Aorta (tissue), 5 donors: Measurements from ENCODE around the gene LBP. TPM values are rescaled to one million over a fixed set of nuclear protein-coding genes. Genes with fewer than 3 reads are reported as not detected.
"Not testable (repeated sequence)": the region's sequence is repeated elsewhere in the genome, so short reads cannot be mapped to it uniquely, and the experiment has no call there.

Experiments
- ATAC-seq: fragments of 200-7000 bp; cut with Tn5 transposase; one replicate; pipeline ENCODE4 v1.9.1; 2022; ENCODE audit warnings: moderate library complexity; ENCODE audit not compliant: low FRiP score
- DNase-seq, 2 donors: peaks; one replicate each; pipeline ENCODE4 v3.0.0-alpha.2; 2020
- H3K27ac ChIP-seq, 2 donors: one replicate each; pipeline ENCODE4 v1.5.1; 2013; ENCODE audit warnings: low read length in 2 of 2, mild to moderate bottlenecking in 2 of 2, moderate library complexity in 2 of 2, control low read depth in 1 of 2, inconsistent platforms in 1 of 2, low read depth in 1 of 2
- H3K27me3 ChIP-seq, 2 donors: one replicate each; pipeline ENCODE4 v1.6.1; 2013; ENCODE audit warnings: control low read depth in 1 of 2, low read length in 1 of 2, mild to moderate bottlenecking in 1 of 2, moderate library complexity in 1 of 2; ENCODE audit not compliant: insufficient read depth in 2 of 2, control insufficient read depth in 1 of 2
- H3K36me3 ChIP-seq, 2 donors: one replicate each; pipeline ENCODE4 v1.6.1; 2013; ENCODE audit warnings: control low read depth in 1 of 2, low read length in 1 of 2, mild to moderate bottlenecking in 1 of 2; ENCODE audit not compliant: insufficient read depth in 2 of 2, control insufficient read depth in 1 of 2
- H3K4me1 ChIP-seq, 2 donors: one replicate each; pipeline ENCODE4 v1.6.1; 2013; ENCODE audit warnings: low read length in 2 of 2, control low read depth in 1 of 2, mild to moderate bottlenecking in 1 of 2, moderate library complexity in 1 of 2; ENCODE audit not compliant: insufficient read depth in 2 of 2, control insufficient read depth in 1 of 2
- H3K4me3 ChIP-seq, 2 donors: one replicate each; pipeline ENCODE4 v1.5.1; 2013; ENCODE audit warnings: low read length in 2 of 2, control low read depth in 1 of 2, mild to moderate bottlenecking in 1 of 2
- H3K9me3 ChIP-seq: one replicate; pipeline ENCODE4 v1.6.1; 2013; ENCODE audit warnings: mild to moderate bottlenecking, low read length; ENCODE audit not compliant: control insufficient read depth
- WGBS, 2 donors: extraction: QIAGEN DNeasy Blood & Tissue Kit; methylation state at CpG; one replicate each; pipeline ENCODE4 v1.1.7; 2013; 5-methylcytosine and 5-hydroxymethylcytosine counted together
- intact Hi-C, 2 donors: fragments of 100-400 bp; cut with DNase I; formaldehyde crosslinking; loops; one replicate each; pipeline versions ENCODE4 v1.14.2 to v1.15.0; 2022
- polyA plus RNA-seq, 2 donors: library from polyadenylated mRNA; stranded (reverse); fragments of 200-250 nt; gene quantifications; one replicate each; pipeline ENCODE4 v1.2.3, GENCODE V29; 2013
- total RNA-seq, 2 donors: library from RNA; stranded (reverse); fragmentation: NEBNext Ultra II Directional; extraction: Animal tissue kit (Norgen Biotek cat#: 25700); gene quantifications; one replicate each; pipeline ENCODE4 v1.2.1, GENCODE V29; 2021
- donor health status: healthy with polysubstance abuse.
- donor health status: Bipolar disorder and iron deficiency.
- donor health status: DM: no; HTN: no; CAD: no.
- donor health status: DM: no; HTN: no; CAD: no.
- donor health status: DM: yes; HTN: yes; CAD: no.

The LBP gene
- total and polyA plus RNA-seq, 4 donors, result 0.20 to 7.8 (median 1.5) TPM

GRCh38 chr20:38314350-38314749 lies 31.9 kb upstream of the LBP start:
- H3K9me3 ChIP-seq, intact Hi-C loops, H3K27ac ChIP-seq, H3K4me1 ChIP-seq, ATAC-seq, DNase-seq, H3K27me3 ChIP-seq, H3K4me3 ChIP-seq, H3K36me3 ChIP-seq: not testable (repeated sequence)
- WGBS, 2 donors, result 93 to 94% methylated on average over 1 of the region's 1 CpG

- no peaks in the 10 kb centered on the region for H3K4me1 ChIP-seq
- intact Hi-C loops, result no loop called here
- DNase-seq (no peak), ATAC-seq (no peak)
- no peaks in the 10 kb centered on the region for H3K27me3 ChIP-seq
- WGBS, 2 donors, result 70 to 73% methylated on average over 5 of the region's 5 CpGs
- H3K4me3 ChIP-seq, result no peak overlapping the region
- no peaks in the 10 kb centered on the region for H3K9me3 ChIP-seq
- no peaks in the 10 kb centered on the region for H3K36me3 ChIP-seq
- no peak overlapping the region for H3K27ac ChIP-seq
Measured at GRCh38 chr20:38315290-38315966, 30.9 kb upstream of the LBP start.

- Histone ChIP-seq H3K27ac (no peak overlapping the region), H3K27me3 (no peaks in the 10 kb centered on the region), H3K36me3 (no peaks in the 10 kb centered on the region), H3K4me3 (no peak overlapping the region), H3K4me1 (no peaks in the 10 kb centered on the region), H3K9me3 (no peaks in the 10 kb centered on the region)
- no peak for DNase-seq
- no peak for ATAC-seq
- WGBS, 2 donors, result 94 to 97% methylated on average over 4 of the region's 4 CpGs
- intact Hi-C loops, result no loop called here
Measured at GRCh38 chr20:38316341-38316740, 29.9 kb upstream of the LBP start.

GRCh38 chr20:38317422-38317821 lies 28.9 kb upstream of the LBP start:
- H3K27ac ChIP-seq, result no peak overlapping the region
- no peaks in the 10 kb centered on the region for H3K36me3 ChIP-seq
- intact Hi-C loops, result no loop called here
- WGBS, 2 donors, result 86 to 87% methylated on average over 3 of the region's 3 CpGs
- H3K4me1 ChIP-seq, result no peaks in the 10 kb centered on the region
- no peaks in the 10 kb centered on the region for H3K27me3 ChIP-seq
- DNase-seq, result no peak
- no peak overlapping the region for H3K4me3 ChIP-seq
- no peaks in the 10 kb centered on the region for H3K9me3 ChIP-seq
- ATAC-seq, result no peak

- DNase-seq (no peak), ATAC-seq (no peak)
- Histone ChIP-seq H3K4me3 (no peak overlapping the region), H3K27me3 (no peaks in the 10 kb centered on the region), H3K9me3 (no peaks in the 10 kb centered on the region), H3K4me1 (no peaks in the 10 kb centered on the region), H3K36me3 (no peaks in the 10 kb centered on the region), H3K27ac (no peak overlapping the region)
- intact Hi-C loops, result loop anchor here in 1 of 2 donors (10.0 kb wide), 2 partner anchors 265 to 755 kb away; no protein-coding TSS in a partner anchor
- 74 to 79% methylated on average over 6 of the region's 6 CpGs for WGBS, 2 donors
Measured at GRCh38 chr20:38320221-38320620, 26.1 kb upstream of the LBP start.

- WGBS, 2 donors, result 1 to 2% methylated on average over 5 of the region's 5 CpGs
- H3K4me3 ChIP-seq, result no peak overlapping the region
- intact Hi-C loops, result loop anchor here in 1 of 2 donors (2.0 to 10.0 kb wide), 3 partner anchors 91 to 757 kb away; no protein-coding TSS in a partner anchor
- no peak overlapping the region for H3K27ac ChIP-seq
- no peaks in the 10 kb centered on the region for H3K36me3 ChIP-seq
- H3K9me3 ChIP-seq, result no peaks in the 10 kb centered on the region
- no peak for DNase-seq
- no peak for ATAC-seq
- no peaks in the 10 kb centered on the region for H3K27me3 ChIP-seq
- H3K4me1 ChIP-seq, result no peaks in the 10 kb centered on the region
Measured at GRCh38 chr20:38321959-38322598, 24.2 kb upstream of the LBP start.

GRCh38 chr20:38324159-38324558 lies 22.1 kb upstream of the LBP start:
- H3K36me3 ChIP-seq, result no peaks in the 10 kb centered on the region
- no peak overlapping the region for H3K27ac ChIP-seq
- H3K27me3 ChIP-seq, result no peaks in the 10 kb centered on the region
- intact Hi-C loops, result loop anchor here in 1 of 2 donors (10.0 kb wide), 2 partner anchors 269 to 759 kb away; no protein-coding TSS in a partner anchor
- no peaks in the 10 kb centered on the region for H3K9me3 ChIP-seq
- H3K4me1 ChIP-seq, result no peaks in the 10 kb centered on the region
- no peak for ATAC-seq
- no peak for DNase-seq
- WGBS, 2 donors, result 94 to 96% methylated on average over 3 of the region's 3 CpGs
- H3K4me3 ChIP-seq, result no peak overlapping the region

GRCh38 chr20:38325167-38325566 lies 21.1 kb upstream of the LBP start:
- DNase-seq (no peak), ATAC-seq (no peak)
- intact Hi-C loops, result loop anchor here in 1 of 2 donors (10.0 kb wide), 2 partner anchors 270 to 760 kb away; no protein-coding TSS in a partner anchor
- no peak overlapping the region for H3K4me3 ChIP-seq
- no peaks in the 10 kb centered on the region for H3K9me3 ChIP-seq
- no peaks in the 10 kb centered on the region for H3K36me3 ChIP-seq
- no peak overlapping the region for H3K27ac ChIP-seq
- 88 to 89% methylated on average over 3 of the region's 3 CpGs for WGBS, 2 donors
- no peaks in the 10 kb centered on the region for H3K27me3 ChIP-seq
- H3K4me1 ChIP-seq, result no peaks in the 10 kb centered on the region

- 87 to 89% methylated on average over 3 of the region's 3 CpGs for WGBS, 2 donors
- DNase-seq (no peak), ATAC-seq (no peak)
- no peaks in the 10 kb centered on the region for H3K9me3 ChIP-seq
- H3K4me3 ChIP-seq, result no peak overlapping the region
- no peaks in the 10 kb centered on the region for H3K36me3 ChIP-seq
- no peak overlapping the region for H3K27ac ChIP-seq
- H3K27me3 ChIP-seq, result no peaks in the 10 kb centered on the region
- intact Hi-C loops, result loop anchor here in 1 of 2 donors (10.0 kb wide), 2 partner anchors 271 to 761 kb away; no protein-coding TSS in a partner anchor
- no peaks in the 10 kb centered on the region for H3K4me1 ChIP-seq
Measured at GRCh38 chr20:38325905-38326304, 20.4 kb upstream of the LBP start.
